Stimulated activated CD4-positive, alpha-beta T cell treated with anti-CD3 and anti-CD28 coated beads, TNF-alpha, amount 100 ng/mL, for 1 hour (primary cell): ENCODE measurements around the gene ARHGAP32.

Experiments used
- DNase-seq, 3 donors: peaks; one replicate each; pipeline ENCODE4 v3.0.0-alpha.2; 2020; ENCODE audit warnings: low read depth in 3 of 3, low spot score in 1 of 3

Gene ARHGAP32

GRCh38 chr11:128916681-128917080 lies 275.4 kb downstream of the ARHGAP32 start:
- DNase-seq = no peak

- no peak for DNase-seq
Measured at GRCh38 chr11:128916037-128916572, 276.0 kb downstream of the ARHGAP32 start.

GRCh38 chr11:128915149-128915521 lies 277.0 kb downstream of the ARHGAP32 start:
- no peak for DNase-seq
